Mammary microvascular endothelial cell (primary cell): ENCODE results near the gene OR52I1. TPM values are rescaled to one million over a fixed set of nuclear protein-coding genes. Genes with fewer than 3 reads are reported as not detected.

Source experiments
- total RNA-seq: library from RNA; depleted of rRNA; stranded (reverse); fragments of >200 nt; gene quantifications from 2 replicates; pipeline ENCODE4 v1.2.3, GENCODE V29; 2015

Gene OR52I1, protein sequence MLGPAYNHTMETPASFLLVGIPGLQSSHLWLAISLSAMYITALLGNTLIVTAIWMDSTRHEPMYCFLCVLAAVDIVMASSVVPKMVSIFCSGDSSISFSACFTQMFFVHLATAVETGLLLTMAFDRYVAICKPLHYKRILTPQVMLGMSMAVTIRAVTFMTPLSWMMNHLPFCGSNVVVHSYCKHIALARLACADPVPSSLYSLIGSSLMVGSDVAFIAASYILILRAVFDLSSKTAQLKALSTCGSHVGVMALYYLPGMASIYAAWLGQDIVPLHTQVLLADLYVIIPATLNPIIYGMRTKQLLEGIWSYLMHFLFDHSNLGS
- not detected in 2 replicates for total RNA-seq

DNA sequence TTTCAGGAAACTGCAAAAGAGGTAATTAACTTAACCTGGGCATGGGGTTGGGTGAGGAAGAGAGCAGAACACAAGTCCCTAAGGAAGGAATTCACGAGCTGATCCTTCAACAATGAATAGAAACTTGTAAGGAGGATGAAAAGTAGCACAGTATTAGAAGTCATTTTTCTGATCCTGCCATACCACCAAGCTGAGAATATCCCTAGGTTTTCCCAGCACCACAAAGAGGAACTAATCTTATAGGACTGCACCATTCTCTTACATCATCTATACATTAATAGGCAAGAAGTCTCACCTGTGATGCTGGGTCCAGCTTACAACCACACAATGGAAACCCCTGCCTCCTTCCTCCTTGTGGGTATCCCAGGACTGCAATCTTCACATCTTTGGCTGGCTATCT lies at the start of gene OR52I1:
Gene OR52I1 (plus strand): TSS at position 301 of the 400 bp plus-strand sequence. CDS start 0 bp downstream, at position 301.

GRCh38 chr11:4544891-4545290 lies 48.9 kb upstream of the OR52I1 start, which contains the start of gene OR52M1:
TSS of gene OR52M1 (plus strand) at chr11:4545191. CDS start at chr11:4545191, 0 bp downstream.

GRCh38 chr11:4581443-4581842 lies 12.4 kb upstream of the OR52I1 start, which contains the start of gene OR52I2:
TSS of gene OR52I2 (plus strand) at chr11:4581743.

GRCh38 chr11:4607781-4608666 lies 14.2 kb downstream of the OR52I1 start, which contains the start of gene TRIM68:
TSS of gene TRIM68 (minus strand) at chr11:4608231. CDS start at chr11:4605504, 2,727 bp downstream.

DNA sequence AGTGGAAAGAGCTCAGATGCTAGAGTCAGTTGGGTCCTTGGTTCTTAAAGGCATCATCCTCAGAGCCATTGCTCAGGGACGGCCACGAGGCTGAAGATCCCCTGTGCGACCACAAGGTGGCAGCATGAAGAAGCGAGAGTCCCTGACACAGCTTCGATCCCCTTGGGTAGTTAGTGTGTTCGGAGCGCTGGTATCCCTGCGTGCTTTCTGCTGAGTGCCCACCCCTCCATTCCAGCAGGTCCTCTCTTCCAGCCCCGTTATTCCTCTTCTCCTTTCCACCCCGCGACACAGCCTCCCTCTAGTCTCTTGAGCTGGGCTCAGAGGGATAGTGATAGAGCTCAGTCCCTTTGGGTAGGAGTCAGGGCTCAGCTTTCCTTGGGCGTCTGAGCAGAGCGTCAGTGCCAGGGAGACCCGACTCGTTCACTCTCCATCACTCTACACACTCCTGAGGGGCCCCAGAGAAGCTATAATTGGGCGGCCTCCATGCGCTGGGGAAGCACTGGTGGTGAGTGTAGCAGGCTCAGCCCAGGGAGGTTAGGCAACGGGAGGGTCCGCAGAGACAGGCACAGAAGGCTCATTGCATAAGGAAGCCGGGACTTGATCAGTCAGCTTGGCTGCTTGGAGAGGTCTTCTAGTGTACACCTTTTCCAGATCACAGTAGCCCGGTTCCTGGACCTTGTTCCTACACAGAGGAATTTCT lies 43.3 kb downstream of the OR52I1 start, which contains the start of gene OR51D1:
Gene OR51D1 (plus strand): TSS at position 516 of the 700 bp plus-strand sequence. CDS start 2,314 bp downstream, outside the sequence.

GRCh38 chr11:4643682-4644081 lies 49.8 kb downstream of the OR52I1 start, which contains the start of gene OR51E1:
TSS of gene OR51E1 (plus strand) at chr11:4643982. CDS start at chr11:4652527, 8,545 bp downstream.

Other genes with a start within 250 kb of the OR52I1 start
- gene OR52B4, start 225.7 kb upstream of the OR52I1 start, total RNA-seq: not detected in 2 replicates
- gene TRIM21, start 200.3 kb upstream of the OR52I1 start, total RNA-seq: 37.4 and 44.1 TPM in 2 replicates
- not detected in 2 replicates for gene OR52K2, start 144.7 kb upstream of the OR52I1 start, total RNA-seq
- gene OR52K1, start 111.4 kb upstream of the OR52I1 start, total RNA-seq: not detected in 2 replicates
- not detected in 2 replicates for gene OR52M1, start 48.8 kb upstream of the OR52I1 start, total RNA-seq
- gene OR52I2, start 12.3 kb upstream of the OR52I1 start, total RNA-seq: not detected in 2 replicates
- gene TRIM68, start 14.2 kb downstream of the OR52I1 start, total RNA-seq: 7.4 and 12.7 TPM in 2 replicates
- gene OR51D1, start 43.4 kb downstream of the OR52I1 start, total RNA-seq: not detected in 2 replicates
- gene OR51E1, start 49.9 kb downstream of the OR52I1 start, total RNA-seq: not detected in 2 replicates
- not detected in 2 replicates for gene OR51E2, start 103.8 kb downstream of the OR52I1 start, total RNA-seq
- gene MMP26, start 110.7 kb downstream of the OR52I1 start, total RNA-seq: not detected in 2 replicates
- gene OR51F1, start 175.9 kb downstream of the OR52I1 start, total RNA-seq: not detected in 2 replicates
- gene OR52R1, start 210.3 kb downstream of the OR52I1 start, total RNA-seq: not detected in 2 replicates
- gene OR51F2, start 227.3 kb downstream of the OR52I1 start, total RNA-seq: not detected in 2 replicates